Endometrium (tissue), 2 donors: ENCODE results near the gene BRSK2.
"Not testable (repeated sequence)": the region's sequence is repeated elsewhere in the genome, so short reads cannot be mapped to it uniquely, and the experiment has no call there.

Source experiments
- FAIRE-seq: peaks from 2 replicates; lab custom pipeline; 2012; peaks lifted over from hg19 to GRCh38; lab: Jason Lieb, UNC
- donor health status: control.
- donor health status: control.

BRSK2 gene

GRCh38 chr11:1409852-1410125 lies 20.1 kb downstream of the BRSK2 start:
- not testable (repeated sequence) for FAIRE-seq

DNA sequence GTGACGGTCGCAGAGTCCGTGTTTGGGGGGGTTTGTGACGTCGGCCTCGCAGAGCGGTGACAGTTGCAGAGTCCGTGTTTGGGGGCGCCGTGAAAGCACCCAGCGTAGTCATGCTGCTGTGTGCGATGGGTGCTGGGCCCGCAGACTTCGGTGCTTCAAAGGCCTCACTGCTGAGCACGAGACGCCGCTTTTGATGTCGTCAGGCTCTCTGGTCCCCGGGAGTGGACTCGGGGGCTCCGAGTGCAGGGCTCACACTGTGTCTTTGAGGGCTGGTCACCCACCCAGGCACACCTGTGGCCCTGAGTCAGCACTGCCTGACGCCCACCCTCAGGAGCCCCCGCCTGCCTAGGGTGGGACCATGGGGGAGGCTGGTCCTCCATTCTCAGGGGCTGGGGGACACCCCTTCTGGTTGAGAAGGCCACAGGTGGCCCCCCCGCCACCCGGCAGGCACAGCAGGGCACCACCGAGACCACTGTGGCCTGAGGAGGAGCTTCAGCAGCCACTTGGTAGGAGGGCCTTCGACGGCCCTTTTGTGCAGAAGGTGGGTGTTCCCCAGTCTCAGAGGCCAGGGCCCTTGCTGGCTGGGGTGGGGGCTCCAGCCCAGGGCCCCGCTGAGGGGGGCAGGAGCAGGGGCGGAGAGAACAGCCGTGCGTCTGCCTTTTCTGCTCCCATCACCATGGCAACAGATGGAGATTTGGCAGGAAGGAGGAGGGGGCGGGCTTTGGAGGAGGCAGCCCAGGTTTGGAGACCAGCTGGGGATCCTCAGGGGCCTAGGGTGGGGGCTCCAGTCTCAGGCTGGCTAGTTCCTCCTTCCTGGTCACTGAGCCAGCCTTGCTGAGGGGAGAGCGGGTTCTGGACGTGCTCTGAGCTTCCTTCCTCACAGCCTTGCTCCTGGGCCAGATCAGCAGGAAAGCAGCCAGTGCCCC lies 20.9 kb downstream of the BRSK2 start:
- FAIRE-seq = no peak

GRCh38 chr11:1411301-1411700 lies 21.6 kb downstream of the BRSK2 start:
- no peak for FAIRE-seq

GRCh38 chr11:1411739-1412138 lies 22.0 kb downstream of the BRSK2 start:
- FAIRE-seq = not testable (repeated sequence)

DNA sequence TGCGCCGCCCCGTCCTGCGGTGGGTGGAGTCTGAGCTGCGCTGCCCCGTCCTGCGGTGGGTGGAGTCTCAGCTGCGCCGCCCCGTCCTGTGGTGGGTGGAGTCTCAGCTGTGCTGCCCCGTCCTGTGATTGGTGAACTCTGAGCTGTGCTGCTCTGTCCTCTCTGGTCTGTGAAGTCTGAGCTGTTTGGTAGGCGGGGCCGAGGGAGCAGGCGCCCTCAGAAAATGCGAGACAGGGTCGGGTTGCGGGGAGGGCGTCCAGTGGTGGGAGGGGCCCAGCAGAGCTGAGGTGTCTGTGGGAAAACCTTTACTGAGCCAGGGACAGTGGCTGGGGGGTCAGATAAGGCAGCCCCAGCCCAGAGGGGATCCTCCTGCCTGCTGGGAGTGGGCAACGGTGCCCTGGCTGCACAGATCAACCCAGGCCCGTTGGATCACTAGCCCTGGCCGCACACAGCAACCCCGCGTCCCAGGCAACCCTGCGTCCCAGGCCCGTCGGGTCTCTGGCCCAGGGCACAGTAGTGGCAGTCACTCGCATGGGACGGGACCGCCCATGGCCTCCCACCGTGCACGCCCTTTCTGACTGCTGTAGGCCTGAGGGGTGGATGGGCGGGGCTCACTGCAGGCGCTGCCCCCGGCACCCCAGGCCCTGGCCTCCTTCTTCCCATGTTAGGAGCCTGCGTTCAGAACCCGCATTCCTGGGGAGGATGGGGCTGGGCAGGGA lies 22.8 kb downstream of the BRSK2 start:
- no peak for FAIRE-seq

GRCh38 chr11:1414650-1415049 lies 24.9 kb downstream of the BRSK2 start:
- no peak for FAIRE-seq

DNA sequence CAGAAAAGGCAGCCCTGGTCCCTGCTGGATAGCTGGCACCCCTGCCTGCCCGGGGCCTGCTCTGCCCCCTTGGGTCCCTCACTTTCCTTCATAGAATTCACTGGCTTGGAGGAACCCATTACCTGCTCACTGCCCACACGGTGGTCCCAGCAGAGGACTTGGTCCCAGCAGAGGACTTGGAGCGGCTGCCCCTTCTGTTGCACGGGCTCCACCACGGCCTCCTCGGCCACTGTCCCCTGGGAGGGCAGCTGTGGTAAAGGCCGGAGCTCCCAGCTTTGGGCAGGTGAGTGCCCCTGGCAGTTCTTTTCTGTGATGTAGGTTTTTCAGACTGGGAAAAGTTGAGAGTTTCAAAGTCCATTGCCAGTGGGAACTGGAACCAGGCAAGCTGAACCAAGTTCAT lies 25.9 kb downstream of the BRSK2 start:
- FAIRE-seq = no peak

DNA sequence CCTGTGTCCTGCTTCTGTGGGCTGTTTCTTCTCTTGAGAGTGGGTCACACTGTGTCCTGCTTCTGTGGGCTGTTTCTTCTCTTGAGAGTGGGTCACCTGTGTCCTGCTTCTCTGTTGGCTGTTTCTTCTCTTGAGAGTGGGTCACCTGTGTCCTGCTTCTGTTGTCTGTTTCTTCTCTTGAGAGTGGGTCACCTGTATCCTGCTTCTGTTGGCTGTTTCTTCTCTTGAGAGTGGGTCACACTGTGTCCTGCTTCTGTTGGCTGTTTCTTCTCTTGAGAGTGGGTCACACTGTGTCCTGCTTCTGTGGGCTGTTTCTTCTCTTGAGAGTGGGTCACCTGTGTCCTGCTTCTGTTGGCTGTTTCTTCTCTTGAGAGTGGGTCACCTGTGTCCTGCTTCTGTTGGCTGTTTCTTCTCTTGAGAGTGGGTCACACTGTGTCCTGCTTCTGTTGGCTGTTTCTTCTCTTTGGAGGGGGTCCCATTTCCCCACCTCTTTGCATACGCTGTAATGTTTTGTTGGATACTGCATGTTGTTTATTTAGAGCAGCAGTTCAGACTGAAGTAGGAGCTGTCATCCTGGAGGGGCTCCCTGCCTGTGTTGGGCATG lies 28.6 kb downstream of the BRSK2 start:
- not testable (repeated sequence) for FAIRE-seq

- FAIRE-seq = no peak
Measured at GRCh38 chr11:1419811-1420210, 30.1 kb downstream of the BRSK2 start.

GRCh38 chr11:1421291-1421690 lies 31.6 kb downstream of the BRSK2 start:
- no peak for FAIRE-seq

DNA sequence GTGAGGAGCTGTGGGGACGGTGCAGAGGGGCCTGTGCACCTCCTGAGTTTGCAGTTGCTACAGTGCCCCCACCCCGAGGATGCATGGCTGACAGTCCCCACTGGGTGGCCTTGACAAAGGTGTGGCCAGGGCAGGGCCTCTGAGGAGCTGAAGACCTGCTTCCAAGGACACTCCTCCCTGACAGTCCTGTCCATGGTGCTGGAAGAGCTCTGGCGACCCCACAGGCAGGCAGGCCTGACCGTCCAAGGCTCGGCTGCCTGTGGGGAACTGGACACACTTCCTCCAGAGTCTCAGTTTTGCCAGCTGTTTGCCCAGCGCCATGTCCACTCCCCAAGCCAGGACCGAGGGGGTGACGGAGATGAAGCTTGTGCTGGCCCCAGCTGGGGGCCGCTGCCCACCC lies 32.7 kb downstream of the BRSK2 start:
- no peak for FAIRE-seq

GRCh38 chr11:1422981-1423380 lies 33.2 kb downstream of the BRSK2 start:
- FAIRE-seq = no peak

GRCh38 chr11:1423406-1423805 lies 33.7 kb downstream of the BRSK2 start:
- FAIRE-seq = not testable (repeated sequence)

DNA sequence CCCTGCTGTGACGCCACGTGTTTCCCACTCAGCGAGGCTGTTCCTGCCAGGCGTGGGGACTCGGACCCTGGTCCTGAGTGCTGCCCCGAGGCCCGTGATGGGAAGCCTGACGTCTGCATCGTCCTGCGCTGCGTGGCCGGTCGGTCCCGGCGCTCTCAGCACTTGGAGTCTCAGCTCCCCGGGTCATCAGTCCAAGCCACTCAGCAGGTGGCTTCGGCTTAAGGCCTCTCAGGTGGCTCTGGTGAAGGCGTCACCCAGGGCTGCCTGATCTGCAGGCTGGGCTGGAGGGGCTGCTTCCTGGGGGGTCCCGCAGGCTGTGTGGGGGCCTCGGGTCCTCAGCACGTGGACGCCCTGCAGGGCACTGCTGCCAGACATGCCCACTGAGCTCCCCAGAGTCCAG lies 35.3 kb downstream of the BRSK2 start:
- FAIRE-seq = no peak

- no peak for FAIRE-seq
Measured at GRCh38 chr11:1425439-1425838, 35.7 kb downstream of the BRSK2 start.

- no peak for FAIRE-seq
Measured at GRCh38 chr11:1428762-1429316, 39.1 kb downstream of the BRSK2 start.

DNA sequence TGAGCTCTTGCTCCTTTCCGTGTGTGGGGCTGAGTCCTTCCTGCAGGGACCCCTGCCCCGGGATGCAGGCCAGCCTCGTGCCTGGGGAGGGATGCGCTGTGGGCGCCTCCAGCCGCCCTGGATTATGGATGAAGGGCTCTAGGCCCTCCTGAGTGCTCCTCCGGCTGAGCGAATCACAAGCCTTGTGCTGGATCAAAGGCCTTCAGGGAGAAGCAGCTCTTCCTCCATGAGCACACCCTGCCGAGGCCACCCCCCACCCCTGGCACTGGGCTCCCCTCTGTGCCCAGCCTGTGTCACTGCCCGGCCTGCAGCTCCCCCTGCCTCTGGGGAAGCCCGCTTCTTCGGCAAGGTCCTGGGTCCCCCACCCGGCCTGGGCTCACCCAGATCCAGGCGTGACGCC lies 43.8 kb downstream of the BRSK2 start:
- no peak for FAIRE-seq

DNA sequence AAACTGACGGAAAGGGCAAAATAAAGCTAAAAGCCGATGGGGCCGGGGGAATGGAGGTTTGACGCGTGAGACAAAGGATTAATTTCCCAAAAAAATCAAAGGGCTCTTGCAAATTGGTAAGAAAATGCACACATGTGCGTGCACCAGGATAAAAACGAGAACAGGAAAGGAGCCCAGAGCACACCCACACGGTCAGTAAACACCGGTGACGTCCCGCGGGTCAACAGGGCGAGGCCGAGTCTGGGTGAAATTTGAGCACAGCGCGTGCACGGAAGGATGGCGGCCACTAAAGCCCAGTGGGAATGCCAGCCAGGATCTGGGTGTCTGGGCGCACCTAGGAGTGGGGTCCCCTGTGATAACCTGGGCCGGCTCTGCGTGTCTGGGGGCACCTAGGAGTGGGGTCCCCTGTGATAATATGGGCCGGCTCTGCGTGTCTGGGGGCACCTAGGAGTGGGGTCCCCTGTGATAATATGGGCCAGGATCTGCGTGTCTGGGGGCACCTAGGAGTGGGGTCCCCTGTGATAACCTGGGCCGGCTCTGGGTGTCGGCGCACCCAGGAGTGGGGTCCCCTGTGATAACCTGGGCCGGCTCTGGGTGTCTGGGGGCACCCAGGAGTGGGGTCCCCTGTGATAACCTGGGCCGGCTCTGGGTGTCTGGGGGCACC lies 44.4 kb downstream of the BRSK2 start:
- FAIRE-seq = no peak

DNA sequence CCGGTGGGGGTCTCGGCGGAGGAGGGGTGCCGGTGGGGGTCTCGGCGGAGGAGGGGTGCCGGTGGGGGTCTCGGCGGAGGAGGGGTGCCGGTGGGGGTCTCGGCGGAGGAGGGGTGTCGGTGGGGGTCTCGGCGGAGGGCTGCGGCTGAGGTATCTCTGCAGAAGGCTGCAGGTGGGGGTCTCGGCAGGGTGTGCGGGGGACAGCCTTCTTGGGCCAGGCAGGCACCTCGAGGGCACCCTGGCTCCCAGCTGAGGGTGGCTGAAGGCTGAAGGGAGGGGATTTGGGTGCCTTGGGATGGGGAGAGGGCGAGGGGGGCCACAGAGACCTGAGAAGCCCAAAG lies 45.7 kb downstream of the BRSK2 start:
- FAIRE-seq = not testable (repeated sequence)

DNA sequence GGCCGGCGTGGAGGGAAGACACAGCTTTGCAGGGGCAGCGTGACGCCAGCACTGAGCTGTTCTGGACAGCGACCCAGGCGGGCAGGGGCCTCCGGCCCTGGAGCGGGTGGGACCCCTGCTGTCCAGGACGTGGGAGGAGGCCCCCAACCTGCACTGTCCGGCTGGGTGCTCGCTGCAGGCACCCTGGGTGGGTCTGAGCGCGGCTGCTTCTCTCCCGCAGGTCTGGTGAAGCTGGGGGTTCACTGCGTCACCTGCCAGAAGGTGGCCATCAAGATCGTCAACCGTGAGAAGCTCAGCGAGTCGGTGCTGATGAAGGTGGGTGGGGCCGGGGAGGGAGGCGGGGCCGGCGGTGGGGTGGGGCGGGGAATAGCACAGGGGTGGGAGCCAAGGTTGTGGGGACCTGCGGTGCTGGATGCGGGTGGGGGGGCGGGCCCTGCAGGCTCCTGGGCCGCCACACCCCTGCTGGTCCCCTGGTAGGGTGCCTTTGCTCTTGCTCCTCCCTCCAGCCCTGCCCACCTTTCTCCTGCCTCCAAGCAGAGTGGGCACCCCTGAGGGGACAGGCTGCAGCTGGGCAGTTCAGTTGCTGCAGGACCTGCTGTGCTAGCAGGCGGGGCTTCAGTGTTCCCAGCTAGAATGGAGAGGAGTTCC lies 46.2 kb downstream of the BRSK2 start:
- FAIRE-seq = no peak

DNA sequence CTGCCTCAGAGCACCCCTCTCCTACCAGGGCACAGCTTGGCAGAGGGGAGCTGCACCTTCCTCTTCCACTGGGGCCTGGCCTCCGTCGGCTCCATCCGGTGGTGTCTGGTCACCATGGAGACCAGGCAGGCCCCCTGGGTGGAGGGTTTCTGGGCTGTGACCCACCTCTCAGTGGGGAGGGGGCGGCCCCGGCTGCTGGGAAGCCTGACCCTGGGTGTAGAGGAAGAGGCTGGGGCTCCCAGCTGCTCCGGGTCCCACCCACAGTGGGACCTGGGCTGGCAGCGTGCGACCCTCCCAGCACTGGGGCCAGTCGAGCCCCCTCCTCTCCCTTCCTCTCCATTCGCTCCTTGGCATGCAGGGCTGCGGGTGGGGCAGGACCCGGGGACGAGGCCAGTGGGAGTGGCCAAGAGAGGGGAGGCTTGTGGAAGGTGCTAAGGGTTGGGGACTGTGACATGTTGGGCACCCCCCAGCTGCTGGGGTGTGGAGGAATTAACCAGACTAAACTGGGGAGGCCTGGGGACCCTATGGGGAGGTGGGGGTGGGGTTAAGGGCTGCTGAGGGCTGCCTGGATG lies 46.8 kb downstream of the BRSK2 start:
- no peak for FAIRE-seq

DNA sequence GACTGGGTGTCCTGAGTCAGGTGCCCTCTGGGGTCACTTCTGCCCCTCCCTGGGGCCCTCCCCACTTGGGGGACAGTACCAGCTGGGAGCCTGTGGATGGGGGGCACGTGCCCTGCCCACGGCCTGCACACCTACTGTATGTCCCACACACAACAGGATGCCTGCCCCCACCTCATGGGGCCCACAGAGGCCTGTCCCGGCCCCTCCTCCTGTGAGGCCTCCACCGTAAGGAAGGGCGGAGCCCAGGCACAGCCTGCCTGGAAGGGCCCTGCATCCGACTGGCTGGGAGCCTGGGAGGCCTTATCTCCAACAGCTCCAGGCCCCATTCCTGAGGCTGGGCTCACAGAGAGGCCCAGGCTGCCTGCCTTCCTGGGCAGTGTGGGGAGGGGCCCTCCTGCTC lies 47.8 kb downstream of the BRSK2 start:
- no peak for FAIRE-seq
